HG03039 (cell line): Measurements from ENCODE around the gene FAM168A.

ENCODE experiments used
- ATAC-seq: cut with Tn5 transposase; IDR thresholded peaks from one replicate; pipeline ENCODE4 v1.9.1; 2021; ENCODE audit warnings: mild to moderate bottlenecking, moderate library complexity; ENCODE audit not compliant: unreplicated experiment

FAM168A gene

GRCh38 chr11:73404506-73405145 lies 193.3 kb downstream of the FAM168A start:
- ATAC-seq = no peak

- ATAC-seq = no peak
Observed at GRCh38 chr11:73404048-73404447, 193.9 kb downstream of the FAM168A start.

- no peak for ATAC-seq
Observed at GRCh38 chr11:73403541-73403940, 194.4 kb downstream of the FAM168A start.

GRCh38 chr11:73402834-73403185 lies 195.1 kb downstream of the FAM168A start:
- ATAC-seq = no peak

- ATAC-seq = no peak
Observed at GRCh38 chr11:73401924-73402833, 195.7 kb downstream of the FAM168A start.

GRCh38 chr11:73401217-73401923 lies 196.5 kb downstream of the FAM168A start:
- no peak for ATAC-seq

- no peak for ATAC-seq
Observed at GRCh38 chr11:73400293-73400692, 197.6 kb downstream of the FAM168A start.

- no peak for ATAC-seq
Observed at GRCh38 chr11:73399636-73400035, 198.3 kb downstream of the FAM168A start.

- no peak for ATAC-seq
Observed at GRCh38 chr11:73399159-73399590, 198.7 kb downstream of the FAM168A start.

- no peak for ATAC-seq
Observed at GRCh38 chr11:73398721-73399120, 199.2 kb downstream of the FAM168A start.

- no peak for ATAC-seq
Observed at GRCh38 chr11:73398132-73398526, 199.8 kb downstream of the FAM168A start.

GRCh38 chr11:73397468-73398131 lies 200.3 kb downstream of the FAM168A start:
- no peak for ATAC-seq

- no peak for ATAC-seq
Observed at GRCh38 chr11:73396985-73397384, 200.9 kb downstream of the FAM168A start.

GRCh38 chr11:73396251-73396930 lies 201.5 kb downstream of the FAM168A start:
- ATAC-seq = no peak

- ATAC-seq = no peak
Observed at GRCh38 chr11:73395297-73396208, 202.4 kb downstream of the FAM168A start.

- no peak for ATAC-seq
Observed at GRCh38 chr11:73394416-73395296, 203.3 kb downstream of the FAM168A start.

- ATAC-seq = no peak
Observed at GRCh38 chr11:73393479-73394415, 204.2 kb downstream of the FAM168A start.
